IPS DF 4.7 (cell line): ENCODE measurements around the gene GNB2.
"Not testable (repeated sequence)": the region's sequence is repeated elsewhere in the genome, so short reads cannot be mapped to it uniquely, and the experiment has no call there.

Experiments
- DNase-seq: peaks from one replicate; pipeline ENCODE4 v3.0.0-alpha.2; 2013; ENCODE audit warnings: low spot score; ENCODE audit errors: extremely low read depth

The GNB2 gene

GRCh38 chr7:100662194-100662776, 11.3 kb upstream of the GNB2 start:
- not testable (repeated sequence) for DNase-seq

- no peak for DNase-seq
Measured at GRCh38 chr7:100665168-100665726, 8.3 kb upstream of the GNB2 start.

DNA sequence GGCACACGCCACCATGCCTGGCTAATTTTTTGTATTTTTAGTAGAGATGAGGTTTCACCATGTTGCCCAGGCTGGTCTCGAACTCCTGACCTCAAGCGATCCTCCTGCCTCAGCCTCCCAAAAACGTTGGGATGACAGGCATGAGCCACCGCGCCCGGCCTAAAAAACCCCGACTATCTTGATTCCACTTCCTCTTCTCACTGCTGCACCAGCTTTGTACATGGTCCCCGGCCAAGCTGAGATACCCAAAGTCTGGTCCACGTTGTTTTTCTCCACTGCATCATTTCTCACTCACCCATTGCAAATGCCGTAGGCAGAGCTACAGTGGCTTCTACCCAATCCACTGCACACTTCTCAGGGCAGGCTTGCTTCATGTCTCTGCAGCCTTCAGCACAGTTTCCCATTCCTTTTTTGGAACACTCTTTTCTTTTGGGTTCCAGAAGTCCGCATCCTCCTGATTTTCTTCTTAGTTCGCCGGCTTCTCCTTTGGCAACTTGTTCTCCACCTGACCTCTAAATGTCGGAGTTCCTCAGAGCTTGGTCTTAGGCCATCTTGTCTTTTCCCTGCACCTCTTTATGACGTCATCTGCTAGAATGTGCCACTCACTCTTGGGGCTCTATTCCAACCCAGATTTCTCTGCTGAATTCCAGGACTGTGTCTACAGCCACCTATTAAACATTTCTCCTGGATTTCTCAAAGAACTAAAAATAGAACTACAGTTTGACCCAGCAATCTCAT, 6.0 kb upstream of the GNB2 start:
- DNase-seq: no peak

DNA sequence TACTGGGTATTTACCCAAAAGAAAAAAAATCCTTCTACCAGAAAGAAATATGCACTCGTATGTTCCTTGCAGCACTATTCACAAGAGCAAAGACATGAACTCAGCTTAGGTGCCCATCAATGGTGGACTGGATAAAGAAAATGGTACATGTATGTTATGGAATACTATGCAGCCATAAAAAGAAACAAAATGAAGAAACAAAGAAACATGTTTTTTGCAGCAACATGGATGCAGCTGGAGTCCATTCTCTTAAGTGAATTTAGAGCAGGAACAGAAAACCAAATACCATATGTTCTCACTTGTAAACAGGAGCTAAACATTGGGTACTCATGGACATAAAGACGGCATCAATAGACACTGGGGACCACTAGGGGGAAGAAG, 5.5 kb upstream of the GNB2 start:
- no peak for DNase-seq

DNA sequence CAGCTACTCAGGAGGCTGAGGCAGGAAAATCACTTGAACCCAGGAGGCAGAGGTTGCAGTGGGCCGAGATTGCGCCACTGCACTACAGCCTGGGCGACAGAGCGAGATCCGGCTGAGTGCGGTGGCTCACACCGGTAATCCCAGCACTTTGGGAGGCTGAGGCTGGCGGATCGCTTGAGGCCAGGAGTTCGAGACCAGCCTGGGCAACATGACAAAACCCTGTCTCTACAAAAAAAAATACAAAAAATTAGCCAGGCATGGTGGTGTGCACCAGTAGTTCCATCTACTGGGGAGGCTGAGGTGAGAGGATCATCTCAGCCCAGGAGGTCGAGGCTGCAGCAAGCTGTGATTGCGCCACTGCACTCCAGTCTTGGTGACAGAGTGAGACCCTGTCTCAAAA, 4.4 kb upstream of the GNB2 start:
- not testable (repeated sequence) for DNase-seq

DNA sequence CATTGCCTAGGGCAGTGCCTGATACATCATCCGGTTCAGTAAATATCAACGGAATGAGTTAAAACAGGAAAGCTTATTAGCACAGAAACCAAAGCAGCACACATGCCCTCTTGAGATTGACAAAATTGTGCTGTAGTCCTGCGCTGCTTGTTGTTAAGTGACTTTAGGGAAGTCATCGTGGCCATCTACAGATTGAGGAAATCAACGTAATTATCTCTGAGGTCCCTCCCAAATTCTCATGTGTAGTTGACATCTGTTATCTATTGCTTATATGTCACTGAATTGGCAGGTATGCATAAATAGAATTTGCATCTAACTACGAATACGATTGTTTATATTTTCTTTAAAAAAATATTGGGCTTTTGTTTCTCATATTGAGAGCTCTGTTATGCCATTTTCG, 3.5 kb upstream of the GNB2 start:
- no peak for DNase-seq

- DNase-seq: no peak
Measured at GRCh38 chr7:100671353-100672327, 1.9 kb upstream of the GNB2 start.

DNA sequence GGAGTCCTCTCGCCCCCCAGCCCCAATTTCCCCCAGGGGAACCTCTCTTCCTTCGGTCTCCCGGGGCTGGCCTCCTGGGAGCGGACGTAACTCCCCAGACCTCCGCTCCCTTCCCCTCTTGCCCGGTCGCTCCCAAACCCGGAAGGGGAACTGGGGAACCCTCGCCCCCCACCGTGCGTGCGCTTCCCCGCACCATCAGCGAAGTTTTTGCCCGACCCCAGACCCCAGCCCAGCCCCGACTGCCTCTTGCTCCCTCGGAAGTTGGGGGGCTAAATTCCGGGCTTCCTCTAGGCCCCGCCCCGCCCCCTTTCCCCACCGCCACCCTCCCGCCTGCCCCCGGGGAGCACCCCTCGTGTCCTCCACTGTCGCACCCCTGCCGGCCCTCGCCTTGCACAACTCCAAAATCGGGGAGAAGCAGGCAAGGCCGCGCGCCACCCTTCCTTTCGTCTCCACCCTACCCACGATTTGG, 436 bp downstream of the GNB2 start:
- DNase-seq: no peak

- DNase-seq: no peak
Measured at GRCh38 chr7:100674411-100675104, 1.0 kb downstream of the GNB2 start.

- no peak for DNase-seq
Measured at GRCh38 chr7:100675105-100675451, 1.5 kb downstream of the GNB2 start.

DNA sequence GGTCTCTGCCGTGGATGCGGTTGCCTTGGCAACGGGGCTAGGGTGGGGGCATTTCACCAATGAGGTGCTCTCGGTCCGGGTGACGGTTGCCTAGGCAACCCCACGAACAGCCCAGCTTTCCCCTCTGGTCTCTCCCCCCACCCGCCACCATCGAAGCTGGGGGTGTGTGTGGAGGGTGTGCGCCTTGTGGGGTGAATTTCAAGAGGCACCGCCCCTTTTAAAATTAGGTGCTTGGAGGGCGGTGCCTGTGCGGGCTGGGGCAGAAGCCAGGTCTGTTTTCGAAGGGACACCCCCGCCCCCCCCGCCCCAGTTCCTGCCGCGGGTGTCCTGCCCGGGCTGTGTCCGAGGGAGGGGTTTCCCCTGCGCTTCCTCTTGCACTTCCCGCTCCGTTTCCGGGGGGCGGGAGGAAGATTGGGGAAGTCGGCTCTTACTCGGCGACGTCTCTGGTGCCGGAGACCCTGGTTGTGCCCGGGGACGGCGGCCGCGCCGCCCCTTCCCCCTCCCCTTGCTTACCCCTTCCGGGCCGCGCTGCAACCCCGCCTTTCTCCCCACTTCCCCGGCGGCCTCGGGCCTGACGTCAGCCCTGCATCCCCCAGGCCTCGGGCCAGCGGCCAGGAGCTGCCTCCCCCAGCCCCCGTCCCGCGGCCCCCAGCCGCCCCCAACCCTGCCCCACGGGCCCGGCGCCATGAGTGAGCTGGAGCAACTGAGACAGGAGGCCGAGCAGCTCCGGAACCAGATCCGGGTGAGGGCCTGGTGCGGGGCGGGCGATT, 2.2 kb downstream of the GNB2 start:
- DNase-seq: no peak

- no peak for DNase-seq
Measured at GRCh38 chr7:100676501-100677306, 3.2 kb downstream of the GNB2 start.

DNA sequence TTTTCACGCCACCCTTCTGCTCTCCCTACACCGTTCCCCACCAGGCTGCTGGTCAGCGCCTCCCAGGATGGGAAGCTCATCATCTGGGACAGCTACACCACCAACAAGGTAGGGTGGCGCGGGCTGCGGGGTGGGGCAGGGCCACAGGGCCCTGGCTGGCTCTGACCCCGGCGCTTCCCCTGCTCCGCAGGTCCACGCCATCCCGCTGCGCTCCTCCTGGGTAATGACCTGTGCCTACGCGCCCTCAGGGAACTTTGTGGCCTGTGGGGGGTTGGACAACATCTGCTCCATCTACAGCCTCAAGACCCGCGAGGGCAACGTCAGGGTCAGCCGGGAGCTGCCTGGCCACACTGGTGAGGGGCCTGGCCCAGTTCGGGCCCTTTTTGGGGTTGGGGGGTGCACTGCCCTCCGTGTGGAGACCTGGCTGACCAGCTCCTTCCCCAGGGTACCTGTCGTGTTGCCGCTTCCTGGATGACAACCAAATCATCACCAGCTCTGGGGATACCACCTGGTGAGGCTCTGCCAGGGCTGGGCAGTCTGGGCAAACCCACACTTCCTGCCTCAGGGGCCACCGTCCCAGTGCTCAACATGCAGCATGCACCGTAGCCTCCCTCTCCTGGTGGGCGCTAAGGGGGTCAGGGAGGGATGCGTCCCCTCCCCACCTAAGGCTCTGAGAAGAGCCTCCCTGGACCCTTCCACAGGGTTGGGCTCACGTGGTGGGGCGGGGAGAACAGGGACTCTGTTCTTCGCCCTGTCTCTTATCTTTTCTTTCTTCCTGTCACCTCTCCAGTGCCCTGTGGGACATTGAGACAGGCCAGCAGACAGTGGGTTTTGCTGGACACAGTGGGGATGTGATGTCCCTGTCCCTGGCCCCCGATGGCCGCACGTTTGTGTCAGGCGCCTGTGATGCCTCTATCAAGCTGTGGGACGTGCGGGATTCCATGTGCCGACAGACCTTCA, 4.0 kb downstream of the GNB2 start:
- DNase-seq: no peak

- DNase-seq: no peak
Measured at GRCh38 chr7:100678291-100678984, 4.9 kb downstream of the GNB2 start.

- no peak for DNase-seq
Measured at GRCh38 chr7:100679129-100679926, 5.8 kb downstream of the GNB2 start.

DNA sequence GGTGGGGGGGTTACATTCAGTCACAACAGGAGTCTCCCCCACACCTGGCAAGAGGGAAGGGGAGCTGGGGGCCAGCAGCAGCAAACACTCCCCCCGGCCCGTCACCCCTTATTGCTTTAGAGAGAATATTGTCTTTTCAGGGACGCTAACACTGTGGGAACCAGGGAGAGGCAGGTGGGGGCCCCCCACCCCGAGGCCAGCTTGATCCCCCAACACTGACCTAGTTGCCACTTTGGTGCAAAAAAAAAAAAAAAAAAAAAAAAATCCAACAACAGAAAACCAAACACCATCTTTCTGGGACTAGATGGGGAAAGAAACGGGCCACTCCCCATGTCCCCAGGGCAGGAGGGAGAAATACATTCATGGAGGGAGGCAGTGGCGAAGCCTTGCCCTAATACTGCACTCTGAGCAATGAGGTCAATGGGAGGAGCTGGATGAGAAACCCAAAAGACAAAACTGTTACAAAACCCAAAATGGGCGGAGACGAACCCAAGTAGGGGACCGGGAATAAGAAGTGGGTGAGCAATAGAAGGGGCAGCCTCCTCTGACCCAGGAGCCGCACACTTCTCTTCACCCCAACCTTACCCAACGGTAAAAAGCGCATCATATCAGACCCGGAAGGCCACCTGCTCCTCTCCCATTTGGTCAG, 6.5 kb downstream of the GNB2 start:
- no peak for DNase-seq
